ENCODE data around the gene MATN1.

DNA sequence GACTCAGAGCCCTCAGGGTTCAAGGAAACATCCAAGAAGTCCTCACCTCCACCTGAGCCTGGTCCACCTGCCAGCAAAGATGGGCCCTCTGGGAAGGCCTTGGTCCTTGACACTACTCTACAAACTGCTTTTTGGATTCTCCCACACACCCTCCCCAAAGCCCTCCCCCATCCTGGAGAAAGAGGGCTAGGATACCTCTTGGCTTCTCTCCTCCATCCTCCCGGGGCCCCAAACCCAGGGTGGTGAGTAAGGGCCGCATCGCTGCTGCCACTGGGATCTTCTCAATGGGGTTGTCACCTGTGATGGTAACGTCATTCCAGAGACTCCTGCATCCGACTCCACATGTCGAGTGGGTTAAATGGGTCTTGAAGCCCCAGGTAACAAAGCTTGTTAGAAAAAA lies 26.6 kb downstream of the MATN1 start:
- TF ChIP-seq EZH2 (IDR thresholded peaks at IDR 0.05) (no peak), POLR2AphosphoS5 (IDR thresholded peaks at IDR 0.05; ENCODE audit: low read depth, low read length) (no peak), POLR2A (IDR thresholded peaks at IDR 0.05; ENCODE audit: borderline replicate concordance, extremely low read depth, insufficient read depth, insufficient read length) (no peak), EZH2phosphoT487 (IDR thresholded peaks at IDR 0.05; ENCODE audit: borderline replicate concordance) (no peak), CBX3 (IDR thresholded peaks at IDR 0.05; ENCODE audit: low read depth) (no peak), RAD21 (IDR thresholded peaks at IDR 0.05; ENCODE audit: low read depth) (no peak), EGR1 (IDR thresholded peaks at IDR 0.05; ENCODE audit: low read depth) (no peak), FOSL1 (IDR thresholded peaks at IDR 0.05; ENCODE audit: low read depth) (no peak), TCF7L2 (IDR thresholded peaks at IDR 0.05; ENCODE audit: borderline replicate concordance, extremely low read depth, insufficient read depth, insufficient read length) (no peak)
- TF ChIP-seq, protein P1, sequence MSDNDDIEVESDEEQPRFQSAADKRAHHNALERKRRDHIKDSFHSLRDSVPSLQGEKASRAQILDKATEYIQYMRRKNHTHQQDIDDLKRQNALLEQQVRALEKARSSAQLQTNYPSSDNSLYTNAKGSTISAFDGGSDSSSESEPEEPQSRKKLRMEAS (IDR thresholded peaks at IDR 0.05) = no peak
- TF ChIP-seq, protein P2, sequence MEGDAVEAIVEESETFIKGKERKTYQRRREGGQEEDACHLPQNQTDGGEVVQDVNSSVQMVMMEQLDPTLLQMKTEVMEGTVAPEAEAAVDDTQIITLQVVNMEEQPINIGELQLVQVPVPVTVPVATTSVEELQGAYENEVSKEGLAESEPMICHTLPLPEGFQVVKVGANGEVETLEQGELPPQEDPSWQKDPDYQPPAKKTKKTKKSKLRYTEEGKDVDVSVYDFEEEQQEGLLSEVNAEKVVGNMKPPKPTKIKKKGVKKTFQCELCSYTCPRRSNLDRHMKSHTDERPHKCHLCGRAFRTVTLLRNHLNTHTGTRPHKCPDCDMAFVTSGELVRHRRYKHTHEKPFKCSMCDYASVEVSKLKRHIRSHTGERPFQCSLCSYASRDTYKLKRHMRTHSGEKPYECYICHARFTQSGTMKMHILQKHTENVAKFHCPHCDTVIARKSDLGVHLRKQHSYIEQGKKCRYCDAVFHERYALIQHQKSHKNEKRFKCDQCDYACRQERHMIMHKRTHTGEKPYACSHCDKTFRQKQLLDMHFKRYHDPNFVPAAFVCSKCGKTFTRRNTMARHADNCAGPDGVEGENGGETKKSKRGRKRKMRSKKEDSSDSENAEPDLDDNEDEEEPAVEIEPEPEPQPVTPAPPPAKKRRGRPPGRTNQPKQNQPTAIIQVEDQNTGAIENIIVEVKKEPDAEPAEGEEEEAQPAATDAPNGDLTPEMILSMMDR (IDR thresholded peaks at IDR 0.05 in 2 of 3, conservative IDR thresholded peaks at IDR 0.05 in 1 of 3; ENCODE audit: borderline replicate concordance in 1 of 3, insufficient read depth in 1 of 3, low read depth in 2 of 3, low read length in 2 of 3) = no peak
